ENCODE measurements around the gene PIGR. TPM values are rescaled to one million over a fixed set of nuclear protein-coding genes. Genes with fewer than 3 reads are reported as not detected.

PIGR gene
- polyA plus RNA-seq, 1 donor (not counting 4 experiments of a cell fraction or from before 2014, with no cell fraction given): 0.01 TPM

GRCh38 chr1:206951318-206952100 lies 5.2 kb upstream of the PIGR start:
- no peaks in the 10 kb centered on the region for H3K79me2 ChIP-seq (ENCODE audit: control insufficient read depth, insufficient read depth, low read length)
- no peaks in the 10 kb centered on the region for H4K20me1 ChIP-seq (ENCODE audit: control insufficient read depth, extremely low read depth, insufficient read depth, low read length)
- no peak overlapping the region for H3K4me2 ChIP-seq (ENCODE audit: control insufficient read depth, extremely low read depth, insufficient read depth, low read depth, low read length)
- H3K9me3 ChIP-seq (ENCODE audit: control insufficient read depth, low read depth, low read length): no peaks in the 10 kb centered on the region
- H3K27me3 ChIP-seq (ENCODE audit: control insufficient read depth, extremely low read depth, insufficient read depth, low read length): no peaks in the 10 kb centered on the region
- H3K36me3 ChIP-seq (ENCODE audit: control insufficient read depth in 2 of 2, extremely low read depth in 1 of 2, insufficient read depth in 2 of 2, low read length in 2 of 2): no peaks in the 10 kb centered on the region
- no peak overlapping the region for H3K9ac ChIP-seq (ENCODE audit: control insufficient read depth, extremely low read depth, insufficient read depth, low read length)
- H2AFZ ChIP-seq (ENCODE audit: control insufficient read depth, low read length): no peak overlapping the region
- dilution Hi-C loops (cut with MboI; ENCODE audit: extremely low pct_ligation_motif_present, low sequenced_read_pairs): no loop called here
- no peak overlapping the region for H3K27ac ChIP-seq (ENCODE audit: control insufficient read depth, insufficient read depth, low read length)
- peaks cover 9% of the 10 kb centered on the region for H3K4me1 ChIP-seq (ENCODE audit: control insufficient read depth, extremely low read depth, insufficient read depth, low read length)
- TF ChIP-seq EZH2 (IDR thresholded peaks at IDR 0.05; ENCODE audit: low read length) (no peak), CTCF (optimal IDR thresholded peaks at IDR 0.05 in 1 of 3, IDR thresholded peaks at IDR 0.05 in 1 of 3, conservative IDR thresholded peaks at IDR 0.05 in 1 of 3; ENCODE audit: extremely low read depth in 1 of 3, insufficient read depth in 2 of 3, low read length in 3 of 3) (no peak)
- no peak overlapping the region for H3K4me3 ChIP-seq (ENCODE audit: control insufficient read depth in 2 of 3, extremely low read depth in 1 of 3, insufficient read depth in 2 of 3, low read depth in 1 of 3, low read length in 3 of 3)
- FAIRE-seq (no peak), DNase-seq (ENCODE audit: low read depth, low spot score) (no peak)
- H3K9me1 ChIP-seq (ENCODE audit: control insufficient read depth, extremely low read depth, insufficient read depth, low read length): no peaks in the 10 kb centered on the region

- H3K9me3 ChIP-seq (ENCODE audit: control insufficient read depth, low read depth, low read length): no peaks in the 10 kb centered on the region
Measured at GRCh38 chr1:206949641-206950040, 3.4 kb upstream of the PIGR start.

More at GRCh38 chr1:206949641-206950040, 3.4 kb upstream of the PIGR start:
- dilution Hi-C loops (cut with MboI; ENCODE audit: extremely low pct_ligation_motif_present, low sequenced_read_pairs): no loop called here
- Histone ChIP-seq H3K4me1 (ENCODE audit: control insufficient read depth, extremely low read depth, insufficient read depth, low read length) (peaks cover 9% of the 10 kb centered on the region), H3K27me3 (ENCODE audit: control insufficient read depth, extremely low read depth, insufficient read depth, low read length) (peaks cover 10% of the 10 kb centered on the region), H3K27ac (ENCODE audit: control insufficient read depth, insufficient read depth, low read length) (no peak overlapping the region), H3K36me3 (ENCODE audit: control insufficient read depth in 2 of 2, extremely low read depth in 1 of 2, insufficient read depth in 2 of 2, low read length in 2 of 2) (no peaks in the 10 kb centered on the region), H4K20me1 (ENCODE audit: control insufficient read depth, extremely low read depth, insufficient read depth, low read length) (no peaks in the 10 kb centered on the region), H3K4me3 (ENCODE audit: control insufficient read depth in 2 of 3, extremely low read depth in 1 of 3, insufficient read depth in 2 of 3, low read depth in 1 of 3, low read length in 3 of 3) (no peak overlapping the region), H3K79me2 (ENCODE audit: control insufficient read depth, insufficient read depth, low read length) (no peaks in the 10 kb centered on the region), H2AFZ (ENCODE audit: control insufficient read depth, low read length) (no peak overlapping the region), H3K9ac (ENCODE audit: control insufficient read depth, extremely low read depth, insufficient read depth, low read length) (no peak overlapping the region), H3K4me2 (ENCODE audit: control insufficient read depth, extremely low read depth, insufficient read depth, low read depth, low read length) (no peak overlapping the region), H3K9me1 (ENCODE audit: control insufficient read depth, extremely low read depth, insufficient read depth, low read length) (no peaks in the 10 kb centered on the region)
- FAIRE-seq (no peak), DNase-seq (ENCODE audit: low read depth, low spot score) (no peak)
- no peak for TF ChIP-seq EZH2 (IDR thresholded peaks at IDR 0.05; ENCODE audit: low read length)
- no peak for TF ChIP-seq CTCF (optimal IDR thresholded peaks at IDR 0.05 in 1 of 3, IDR thresholded peaks at IDR 0.05 in 1 of 3, conservative IDR thresholded peaks at IDR 0.05 in 1 of 3; ENCODE audit: extremely low read depth in 1 of 3, insufficient read depth in 2 of 3, low read length in 3 of 3)

Measured in keratinocyte (primary cell).